Measurements from ENCODE around the gene RAET1G. TPM values are rescaled to one million over a fixed set of nuclear protein-coding genes. Genes with fewer than 3 reads are reported as not detected.
"Not testable (repeated sequence)": the region's sequence is repeated elsewhere in the genome, so short reads cannot be mapped to it uniquely, and the experiment has no call there.

The RAET1G gene
- total RNA-seq, 2 donors from 2014 or later = not detected

- peaks cover 9% of the 10 kb centered on the region for H3K4me1 Mint-ChIP-seq
- no peaks in the 10 kb centered on the region for H3K9me3 Mint-ChIP-seq
- H3K27me3 Mint-ChIP-seq = peaks cover 82% of the 10 kb centered on the region
- no peak overlapping the region for H3K27ac Mint-ChIP-seq
- no peak for ATAC-seq (replicated peaks)
- H3K36me3 Mint-ChIP-seq (ENCODE audit: low read depth) = no peaks in the 10 kb centered on the region
- H3K4me3 Mint-ChIP-seq = no peak overlapping the region
These were observed 10.5 kb upstream of the RAET1G start for GRCh38 chr6:149933461-149933860.

GRCh38 chr6:149933036-149933435 is 10.1 kb upstream of the RAET1G start:
- Mint-ChIP-seq H3K4me1 (peaks cover 9% of the 10 kb centered on the region), H3K36me3 (ENCODE audit: low read depth) (no peaks in the 10 kb centered on the region), H3K9me3 (no peaks in the 10 kb centered on the region), H3K27me3 (peaks cover 86% of the 10 kb centered on the region), H3K27ac (no peak overlapping the region), H3K4me3 (no peak overlapping the region)
- no peak for ATAC-seq (replicated peaks)

GRCh38 chr6:149931501-149931900 is 8.6 kb upstream of the RAET1G start:
- peaks cover 9% of the 10 kb centered on the region for H3K4me1 Mint-ChIP-seq
- peaks cover 81% of the 10 kb centered on the region for H3K27me3 Mint-ChIP-seq
- no peaks in the 10 kb centered on the region for H3K36me3 Mint-ChIP-seq (ENCODE audit: low read depth)
- no peak for ATAC-seq (replicated peaks)
- H3K9me3 Mint-ChIP-seq = no peaks in the 10 kb centered on the region
- no peak overlapping the region for H3K27ac Mint-ChIP-seq
- no peak overlapping the region for H3K4me3 Mint-ChIP-seq

- Mint-ChIP-seq H3K36me3 (ENCODE audit: low read depth) (no peaks in the 10 kb centered on the region), H3K4me3 (no peak overlapping the region), H3K4me1 (peaks cover 8% of the 10 kb centered on the region), H3K27ac (no peak overlapping the region), H3K9me3 (no peaks in the 10 kb centered on the region), H3K27me3 (peaks cover 79% of the 10 kb centered on the region)
- ATAC-seq (replicated peaks) = no peak
These were observed 6.5 kb upstream of the RAET1G start for GRCh38 chr6:149929422-149929821.

- not testable (repeated sequence) for H3K27ac Mint-ChIP-seq; H3K9me3 Mint-ChIP-seq; ATAC-seq (replicated peaks); H3K4me3 Mint-ChIP-seq; H3K36me3 Mint-ChIP-seq (ENCODE audit: low read depth)
- peaks cover 77% of the 10 kb centered on the region for H3K27me3 Mint-ChIP-seq
- peaks cover 15% of the 10 kb centered on the region for H3K4me1 Mint-ChIP-seq
These were observed 4.1 kb upstream of the RAET1G start for GRCh38 chr6:149927025-149927424.

- peaks cover 18% of the 10 kb centered on the region for H3K4me1 Mint-ChIP-seq
- peaks cover 75% of the 10 kb centered on the region for H3K27me3 Mint-ChIP-seq
- no peaks in the 10 kb centered on the region for H3K9me3 Mint-ChIP-seq
- ATAC-seq (replicated peaks) = peak; percentile 82
- H3K4me3 Mint-ChIP-seq = peak overlapping the region; percentile 58
- H3K27ac Mint-ChIP-seq = no peak overlapping the region
- no peaks in the 10 kb centered on the region for H3K36me3 Mint-ChIP-seq (ENCODE audit: low read depth)
These were observed 3.3 kb upstream of the RAET1G start for GRCh38 chr6:149925974-149926777.

GRCh38 chr6:149925253-149925973 is 2.5 kb upstream of the RAET1G start:
- Mint-ChIP-seq H3K27ac (no peak overlapping the region), H3K4me3 (peak overlapping the region; percentile 58), H3K36me3 (ENCODE audit: low read depth) (no peaks in the 10 kb centered on the region), H3K4me1 (peaks cover 18% of the 10 kb centered on the region), H3K9me3 (no peaks in the 10 kb centered on the region), H3K27me3 (peaks cover 75% of the 10 kb centered on the region)
- no peak for ATAC-seq (replicated peaks)

- Mint-ChIP-seq H3K27me3 (peaks cover 73% of the 10 kb centered on the region), H3K4me1 (peaks cover 18% of the 10 kb centered on the region), H3K36me3 (ENCODE audit: low read depth) (no peaks in the 10 kb centered on the region), H3K27ac (no peak overlapping the region), H3K4me3 (peak overlapping the region; percentile 58), H3K9me3 (no peaks in the 10 kb centered on the region)
- no peak for ATAC-seq (replicated peaks)
These were observed 2.0 kb upstream of the RAET1G start for GRCh38 chr6:149924933-149925252.

- H3K4me3 Mint-ChIP-seq = peak overlapping the region; percentile 82
- peaks cover 68% of the 10 kb centered on the region for H3K27me3 Mint-ChIP-seq
These were observed 1.4 kb upstream of the RAET1G start for GRCh38 chr6:149924206-149924932.

GRCh38 chr6:149923327-149923986 is 536 bp upstream of the RAET1G start:
- H3K27me3 Mint-ChIP-seq = peaks cover 62% of the 10 kb centered on the region
- ATAC-seq (replicated peaks) = peak; percentile 24
- no peaks in the 10 kb centered on the region for H3K9me3 Mint-ChIP-seq
- peaks cover 18% of the 10 kb centered on the region for H3K4me1 Mint-ChIP-seq
- no peaks in the 10 kb centered on the region for H3K36me3 Mint-ChIP-seq (ENCODE audit: low read depth)
- no peak overlapping the region for H3K27ac Mint-ChIP-seq
- peak overlapping the region; percentile 82 for H3K4me3 Mint-ChIP-seq

More at GRCh38 chr6:149924206-149924932, 1.4 kb upstream of the RAET1G start:
- Mint-ChIP-seq H3K27ac (no peak overlapping the region), H3K9me3 (no peaks in the 10 kb centered on the region), H3K36me3 (ENCODE audit: low read depth) (no peaks in the 10 kb centered on the region), H3K4me1 (peaks cover 18% of the 10 kb centered on the region)
- no peak for ATAC-seq (replicated peaks)

- H3K9me3 Mint-ChIP-seq; ATAC-seq (replicated peaks); H3K36me3 Mint-ChIP-seq (ENCODE audit: low read depth); H3K27ac Mint-ChIP-seq: not testable (repeated sequence)
- Mint-ChIP-seq H3K4me3 (peak overlapping the region; percentile 82), H3K27me3 (peaks cover 51% of the 10 kb centered on the region), H3K4me1 (peaks cover 18% of the 10 kb centered on the region)
These were observed 830 bp downstream of the RAET1G start for GRCh38 chr6:149922091-149922490.

- peaks cover 17% of the 10 kb centered on the region for H3K4me1 Mint-ChIP-seq
- no peak for ATAC-seq (replicated peaks)
- peak overlapping the region; percentile 82 for H3K4me3 Mint-ChIP-seq
- H3K27ac Mint-ChIP-seq = no peak overlapping the region
- H3K9me3 Mint-ChIP-seq = no peaks in the 10 kb centered on the region
- H3K36me3 Mint-ChIP-seq (ENCODE audit: low read depth) = no peaks in the 10 kb centered on the region
- peaks cover 49% of the 10 kb centered on the region for H3K27me3 Mint-ChIP-seq
These were observed 1.6 kb downstream of the RAET1G start for GRCh38 chr6:149921361-149921760.

GRCh38 chr6:149919834-149920225 is 3.1 kb downstream of the RAET1G start:
- Mint-ChIP-seq H3K27me3 (peaks cover 40% of the 10 kb centered on the region), H3K9me3 (no peaks in the 10 kb centered on the region), H3K27ac (no peak overlapping the region), H3K4me1 (peaks cover 10% of the 10 kb centered on the region), H3K36me3 (ENCODE audit: low read depth) (no peaks in the 10 kb centered on the region), H3K4me3 (no peak overlapping the region)
- no peak for ATAC-seq (replicated peaks)

- not testable (repeated sequence) for H3K9me3 Mint-ChIP-seq; ATAC-seq (replicated peaks); H3K36me3 Mint-ChIP-seq (ENCODE audit: low read depth); H3K27ac Mint-ChIP-seq; H3K4me3 Mint-ChIP-seq
- H3K4me1 Mint-ChIP-seq = peaks cover 10% of the 10 kb centered on the region
- peaks cover 37% of the 10 kb centered on the region for H3K27me3 Mint-ChIP-seq
These were observed 3.6 kb downstream of the RAET1G start for GRCh38 chr6:149919126-149919833.
